GM12891 (cell line): ENCODE measurements around the gene SCAPER.

ENCODE experiments used
- POLR2A ChIP-seq: IDR thresholded peaks from 2 replicates; pipeline ENCODE4 v1.6.1; 2011; ENCODE audit warnings: low read depth, low read length, control low read depth
- POLR2AphosphoS5 ChIP-seq: IDR thresholded peaks from 2 replicates; pipeline ENCODE4 v1.6.1; 2011; ENCODE audit warnings: low read depth, low read length, control low read depth
- TAF1 ChIP-seq: IDR thresholded peaks from 2 replicates; pipeline ENCODE4 v1.6.1; 2011; ENCODE audit warnings: low read depth, low read length, control low read depth

- no peak for TF ChIP-seq POLR2A
- no peak for TF ChIP-seq POLR2AphosphoS5
- no peak for TF ChIP-seq TAF1
Observed at GRCh38 chr15:76846782-76847181, 58.4 kb downstream of the SCAPER start.
